NCI-H524 (cell line): Measurements from ENCODE around the gene CKLF.
"Not testable (repeated sequence)": the region's sequence is repeated elsewhere in the genome, so short reads cannot be mapped to it uniquely, and the experiment has no call there.

Experiments used
- DNase-seq, 2 experiments: peaks; one replicate each; lab custom pipeline; 2025; lab: John Stamatoyannopoulos, UW

Gene CKLF

GRCh38 chr16:66552286-66553177 lies at the start of gene CKLF:
Gene CKLF (plus strand): TSS chr16:66552576. CDS start chr16:66552716, 140 bp downstream.
- DNase-seq = peak; percentile 74 to 91

GRCh38 chr16:66503030-66503429 lies 49.3 kb upstream of the CKLF start:
- DNase-seq = no peak

- DNase-seq = no peak
These were observed 48.8 kb upstream of the CKLF start for GRCh38 chr16:66503612-66504011.

GRCh38 chr16:66507731-66508239 lies 44.6 kb upstream of the CKLF start:
- no peak for DNase-seq

- DNase-seq = no peak
These were observed 44.0 kb upstream of the CKLF start for GRCh38 chr16:66508248-66508913.

GRCh38 chr16:66508914-66509496 lies 43.4 kb upstream of the CKLF start:
- no peak for DNase-seq

- no peak for DNase-seq
These were observed 42.8 kb upstream of the CKLF start for GRCh38 chr16:66509576-66509975.

GRCh38 chr16:66510298-66510697 lies 42.1 kb upstream of the CKLF start:
- DNase-seq = peak in 1 of 2 experiments; percentile 15

- DNase-seq = peak in 1 of 2 experiments; percentile 13
These were observed 41.4 kb upstream of the CKLF start for GRCh38 chr16:66510711-66511601.

GRCh38 chr16:66511602-66512271 lies 40.6 kb upstream of the CKLF start:
- DNase-seq = peak in 1 of 2 experiments; percentile 33

- DNase-seq = no peak
These were observed 39.9 kb upstream of the CKLF start for GRCh38 chr16:66512272-66513110.

- no peak for DNase-seq
These were observed 39.2 kb upstream of the CKLF start for GRCh38 chr16:66513111-66513723.

- DNase-seq = not testable (repeated sequence)
These were observed 38.0 kb upstream of the CKLF start for GRCh38 chr16:66514391-66514790.

GRCh38 chr16:66514980-66515595 lies 37.3 kb upstream of the CKLF start:
- DNase-seq = peak in 1 of 2 experiments; percentile 8

- no peak for DNase-seq
These were observed 36.5 kb upstream of the CKLF start for GRCh38 chr16:66515596-66516508.

GRCh38 chr16:66516509-66516807 lies 35.9 kb upstream of the CKLF start:
- DNase-seq = no peak

- DNase-seq = no peak
These were observed 35.4 kb upstream of the CKLF start for GRCh38 chr16:66516808-66517585.
